ENCODE data around the gene SAMD8. TPM values are rescaled to one million over a fixed set of nuclear protein-coding genes. Genes with fewer than 3 reads are reported as not detected.

SAMD8 gene
- total and polyA plus RNA-seq, 10 of the 15 experiments (the other 5 are each of a cell fraction or from before 2014, with no cell fraction given), result 2.8 to 26.0 (median 9.3) TPM

DNA sequence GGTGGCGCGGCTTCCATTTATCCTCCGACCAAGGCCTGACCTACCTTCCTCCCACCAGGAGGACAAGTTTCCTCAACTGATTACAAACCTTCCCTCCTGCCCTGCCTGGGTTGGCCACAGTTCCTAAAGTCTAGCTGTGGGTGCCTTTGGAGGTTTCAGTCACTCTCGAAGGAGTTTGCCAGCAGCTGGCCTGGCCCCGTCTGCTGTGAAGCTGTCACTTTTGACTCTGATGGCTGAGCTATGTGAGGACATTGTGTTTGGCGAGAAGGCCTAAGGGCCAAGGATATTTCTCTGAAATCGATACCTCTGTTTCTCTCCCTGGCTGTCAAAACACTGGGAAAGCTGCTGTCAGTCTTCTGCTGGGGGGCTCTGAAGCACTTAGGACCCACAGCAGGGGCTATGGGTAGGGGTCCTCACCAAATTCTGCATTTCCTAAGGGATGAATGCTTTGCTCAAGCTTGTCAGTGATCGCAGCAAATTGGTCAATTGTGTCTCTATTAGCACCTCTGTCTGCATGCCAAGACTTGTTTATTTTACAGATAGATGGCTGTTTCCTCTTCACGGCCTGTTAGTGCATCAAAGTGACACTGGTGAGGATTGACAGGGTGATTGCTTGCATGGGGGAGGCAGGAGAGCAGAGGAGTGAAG is 31.9 kb upstream of the SAMD8 start:
- H3K9ac ChIP-seq (ENCODE audit: control insufficient read depth, insufficient read depth, low read length), result no peak overlapping the region
- ChIA-PET POLR2A (no interaction called here), SMC1A (ENCODE audit: uncharacterized antibody, unreplicated experiment) (interaction anchor here (0.9 kb wide), 1 partner anchor 773 kb away, joined by 3 read pairs; no protein-coding TSS in a partner anchor), CTCF (interaction anchor here (0.7 kb wide), 1 partner anchor 19 kb away, joined by 3 read pairs; a partner anchor contains a TSS), RAD21 (ENCODE audit: unreplicated experiment) (no interaction called here)
- no peak for TF ChIP-seq CREM (IDR thresholded peaks at IDR 0.05; ENCODE audit: low read depth)
- TF ChIP-seq SIN3A (IDR thresholded peaks at IDR 0.05; ENCODE audit: low read depth, low read length), result no peak
- TF ChIP-seq IRF3 (IDR thresholded peaks at IDR 0.05), result no peak
- TF ChIP-seq RUNX3 (IDR thresholded peaks at IDR 0.05; ENCODE audit: low read length), result no peak
- TF ChIP-seq TCF3 (IDR thresholded peaks at IDR 0.05; ENCODE audit: borderline replicate concordance, insufficient read depth, low read depth, low read length), result no peak
- no peak for TF ChIP-seq RB1 (IDR thresholded peaks at IDR 0.05; ENCODE audit: borderline replicate concordance)
- TF ChIP-seq, protein P1, sequence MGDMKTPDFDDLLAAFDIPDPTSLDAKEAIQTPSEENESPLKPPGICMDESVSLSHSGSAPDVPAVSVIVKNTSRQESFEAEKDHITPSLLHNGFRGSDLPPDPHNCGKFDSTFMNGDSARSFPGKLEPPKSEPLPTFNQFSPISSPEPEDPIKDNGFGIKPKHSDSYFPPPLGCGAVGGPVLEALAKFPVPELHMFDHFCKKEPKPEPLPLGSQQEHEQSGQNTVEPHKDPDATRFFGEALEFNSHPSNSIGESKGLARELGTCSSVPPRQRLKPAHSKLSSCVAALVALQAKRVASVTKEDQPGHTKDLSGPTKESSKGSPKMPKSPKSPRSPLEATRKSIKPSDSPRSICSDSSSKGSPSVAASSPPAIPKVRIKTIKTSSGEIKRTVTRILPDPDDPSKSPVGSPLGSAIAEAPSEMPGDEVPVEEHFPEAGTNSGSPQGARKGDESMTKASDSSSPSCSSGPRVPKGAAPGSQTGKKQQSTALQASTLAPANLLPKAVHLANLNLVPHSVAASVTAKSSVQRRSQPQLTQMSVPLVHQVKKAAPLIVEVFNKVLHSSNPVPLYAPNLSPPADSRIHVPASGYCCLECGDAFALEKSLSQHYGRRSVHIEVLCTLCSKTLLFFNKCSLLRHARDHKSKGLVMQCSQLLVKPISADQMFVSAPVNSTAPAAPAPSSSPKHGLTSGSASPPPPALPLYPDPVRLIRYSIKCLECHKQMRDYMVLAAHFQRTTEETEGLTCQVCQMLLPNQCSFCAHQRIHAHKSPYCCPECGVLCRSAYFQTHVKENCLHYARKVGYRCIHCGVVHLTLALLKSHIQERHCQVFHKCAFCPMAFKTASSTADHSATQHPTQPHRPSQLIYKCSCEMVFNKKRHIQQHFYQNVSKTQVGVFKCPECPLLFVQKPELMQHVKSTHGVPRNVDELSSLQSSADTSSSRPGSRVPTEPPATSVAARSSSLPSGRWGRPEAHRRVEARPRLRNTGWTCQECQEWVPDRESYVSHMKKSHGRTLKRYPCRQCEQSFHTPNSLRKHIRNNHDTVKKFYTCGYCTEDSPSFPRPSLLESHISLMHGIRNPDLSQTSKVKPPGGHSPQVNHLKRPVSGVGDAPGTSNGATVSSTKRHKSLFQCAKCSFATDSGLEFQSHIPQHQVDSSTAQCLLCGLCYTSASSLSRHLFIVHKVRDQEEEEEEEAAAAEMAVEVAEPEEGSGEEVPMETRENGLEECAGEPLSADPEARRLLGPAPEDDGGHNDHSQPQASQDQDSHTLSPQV (IDR thresholded peaks at IDR 0.05), result no peak
- no peak for TF ChIP-seq CHD2 (IDR thresholded peaks at IDR 0.05; ENCODE audit: borderline replicate concordance, low read depth, low read length)
- no peak for TF ChIP-seq SKIL (IDR thresholded peaks at IDR 0.05; ENCODE audit: low read depth, poor library complexity, severe bottlenecking)
- TF ChIP-seq ZBTB33 (IDR thresholded peaks at IDR 0.05), result no peak
- no peak for DNase-seq (ENCODE audit: low read depth, low spot score)
- no peaks in the 10 kb centered on the region for H4K20me1 ChIP-seq (ENCODE audit: control insufficient read depth, insufficient read depth)
- no peaks in the 10 kb centered on the region for H3K4me1 ChIP-seq (ENCODE audit: control insufficient read depth, insufficient read depth, low read length)
- H3K36me3 ChIP-seq (ENCODE audit: control insufficient read depth in 2 of 2, insufficient read depth in 2 of 2, low read length in 1 of 2), result no peaks in the 10 kb centered on the region
- H3K9me3 ChIP-seq (replicated peaks; ENCODE audit: control insufficient read depth, insufficient read depth, low read length), result no peaks in the 10 kb centered on the region
- in situ Hi-C loops (cut with MboI) (no loop called here), intact Hi-C loops (cut with micrococcal nuclease; ENCODE audit: unreplicated experiment) (no loop called here)
- no peak overlapping the region for H3K27ac ChIP-seq (ENCODE audit: control insufficient read depth, insufficient read depth)
- H2AFZ ChIP-seq (ENCODE audit: control insufficient read depth, low read depth, low read length), result no peak overlapping the region
- FAIRE-seq, result no peak
- H3K4me2 ChIP-seq (ENCODE audit: control insufficient read depth, insufficient read depth), result no peak overlapping the region
- H3K27me3 ChIP-seq (replicated peaks in 1 of 2; ENCODE audit: control insufficient read depth in 2 of 2, insufficient read depth in 2 of 2, low read length in 1 of 2), result no peaks in the 10 kb centered on the region; a peak in 1 of 4 replicates
- no peak overlapping the region for H3K4me3 ChIP-seq
- WGBS (ENCODE audit: insufficient coverage, insufficient replicate concordance, low lambda C conversion rate, missing lambda C conversion rate), result 79% methylated on average over 9 of the region's 9 CpGs
- no TSS peak for BruUV-seq (replicated peaks)
- ATAC-seq, result no peak
- no peaks in the 10 kb centered on the region for H3K79me2 ChIP-seq (ENCODE audit: control insufficient read depth, insufficient read depth, low read length)

Data from GM12878 (cell line).